HEK293 (cell line): Measurements from ENCODE around the gene NFE2L1.

Experiments used
- KLF9 ChIP-seq: fragments of 450-650 bp; formaldehyde crosslinking; IDR thresholded peaks from 2 replicates; pipeline ENCODE4 v1.5.1; 2016; ENCODE audit warnings: missing biosample characterization, missing genetic modification characterization, low read depth
- YY1 ChIP-seq: fragments of 450-650 bp; formaldehyde crosslinking; IDR thresholded peaks from 2 replicates; pipeline ENCODE4 v1.5.1; 2018; ENCODE audit warnings: missing biosample characterization, missing genetic modification characterization
- ZFP37 ChIP-seq: fragments of 450-650 bp; formaldehyde crosslinking; IDR thresholded peaks from 2 replicates; pipeline ENCODE4 v1.5.1; 2016; ENCODE audit warnings: missing biosample characterization, missing genetic modification characterization
- ZFP69B ChIP-seq: fragments of 450-650 bp; formaldehyde crosslinking; IDR thresholded peaks from 2 replicates; pipeline ENCODE4 v1.5.1; 2016; ENCODE audit warnings: missing biosample characterization, missing genetic modification characterization
- ZNF174 ChIP-seq: fragments of 450-650 bp; formaldehyde crosslinking; IDR thresholded peaks from 2 replicates; pipeline ENCODE4 v1.5.0; 2017; ENCODE audit warnings: missing biosample characterization, mild to moderate bottlenecking, missing genetic modification characterization
- ZNF211 ChIP-seq: fragments of 450-650 bp; formaldehyde crosslinking; IDR thresholded peaks from 2 replicates; pipeline ENCODE4 v1.5.1; 2016; ENCODE audit warnings: low read depth, missing biosample characterization, missing genetic modification characterization
- ZNF341 ChIP-seq: fragments of 450-650 bp; formaldehyde crosslinking; IDR thresholded peaks from 2 replicates; pipeline ENCODE4; 2016; ENCODE audit warnings: low read depth, missing biosample characterization, missing genetic modification characterization
- ZNF830 ChIP-seq: fragments of 450-650 bp; IDR thresholded peaks from 2 replicates; pipeline ENCODE4 v1.5.0; 2018; ENCODE audit warnings: missing biosample characterization, missing genetic modification characterization, low read depth, mild to moderate bottlenecking, moderate library complexity
- TF ChIP-seq, protein P1 (sequence below): fragments of 450-650 bp; formaldehyde crosslinking; IDR thresholded peaks from 2 replicates; pipeline ENCODE4 v1.5.1; 2016; ENCODE audit warnings: missing biosample characterization, missing genetic modification characterization
- TF ChIP-seq, protein P2 (sequence below): fragments of 450-650 bp; formaldehyde crosslinking; IDR thresholded peaks from 2 replicates; pipeline ENCODE4 v1.5.1; 2016; ENCODE audit warnings: missing biosample characterization, missing genetic modification characterization

DNA sequence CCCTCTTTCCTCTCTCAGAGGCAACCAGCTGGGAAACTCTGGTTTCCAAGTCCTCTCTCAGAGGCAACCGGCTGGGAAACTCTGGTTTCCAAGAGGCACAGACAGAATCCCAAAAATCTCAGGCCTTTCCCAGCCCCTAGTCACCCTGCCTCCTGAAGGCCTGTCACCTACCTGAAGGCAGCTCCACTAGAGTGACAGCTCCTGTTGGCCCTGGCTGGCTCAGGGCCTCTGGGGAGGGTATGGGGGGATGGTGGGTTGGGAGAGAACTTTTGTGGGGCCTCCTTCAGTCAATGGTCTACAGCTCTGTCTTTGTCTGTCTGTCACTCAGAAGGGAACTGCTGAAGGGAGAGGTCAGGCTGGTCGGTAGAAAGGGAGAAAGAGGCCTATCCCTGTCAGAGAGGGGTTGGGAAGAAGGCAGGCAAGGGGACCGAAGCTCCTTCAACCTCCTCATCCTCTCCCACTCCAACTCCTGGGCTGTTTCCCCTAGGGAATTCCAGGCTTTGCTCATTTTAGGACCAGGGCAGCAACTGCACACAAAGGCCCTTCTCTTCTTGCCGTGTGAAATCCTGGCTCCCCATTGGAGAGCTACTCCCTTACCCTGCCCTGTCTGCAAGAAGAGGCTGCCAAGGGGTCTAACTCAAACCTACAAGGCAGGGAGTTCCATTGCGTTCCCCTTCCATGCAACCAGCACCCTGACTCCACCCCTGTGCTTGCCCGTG, 34.1 kb upstream of the NFE2L1 start:
- TF ChIP-seq, protein P1, sequence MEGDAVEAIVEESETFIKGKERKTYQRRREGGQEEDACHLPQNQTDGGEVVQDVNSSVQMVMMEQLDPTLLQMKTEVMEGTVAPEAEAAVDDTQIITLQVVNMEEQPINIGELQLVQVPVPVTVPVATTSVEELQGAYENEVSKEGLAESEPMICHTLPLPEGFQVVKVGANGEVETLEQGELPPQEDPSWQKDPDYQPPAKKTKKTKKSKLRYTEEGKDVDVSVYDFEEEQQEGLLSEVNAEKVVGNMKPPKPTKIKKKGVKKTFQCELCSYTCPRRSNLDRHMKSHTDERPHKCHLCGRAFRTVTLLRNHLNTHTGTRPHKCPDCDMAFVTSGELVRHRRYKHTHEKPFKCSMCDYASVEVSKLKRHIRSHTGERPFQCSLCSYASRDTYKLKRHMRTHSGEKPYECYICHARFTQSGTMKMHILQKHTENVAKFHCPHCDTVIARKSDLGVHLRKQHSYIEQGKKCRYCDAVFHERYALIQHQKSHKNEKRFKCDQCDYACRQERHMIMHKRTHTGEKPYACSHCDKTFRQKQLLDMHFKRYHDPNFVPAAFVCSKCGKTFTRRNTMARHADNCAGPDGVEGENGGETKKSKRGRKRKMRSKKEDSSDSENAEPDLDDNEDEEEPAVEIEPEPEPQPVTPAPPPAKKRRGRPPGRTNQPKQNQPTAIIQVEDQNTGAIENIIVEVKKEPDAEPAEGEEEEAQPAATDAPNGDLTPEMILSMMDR (tag by site-specific recombination), result no peak
- TF ChIP-seq ZFP37 (tag by site-specific recombination) (no peak), YY1 (tag by site-specific recombination) (no peak), KLF9 (tag by site-specific recombination) (no peak), ZFP69B (tag by site-specific recombination) (no peak), ZNF341 (no peak), ZNF174 (tag by site-specific recombination) (no peak), ZNF211 (tag by site-specific recombination) (no peak), ZNF830 (tag by site-specific recombination) (no peak)
- TF ChIP-seq, protein P2, sequence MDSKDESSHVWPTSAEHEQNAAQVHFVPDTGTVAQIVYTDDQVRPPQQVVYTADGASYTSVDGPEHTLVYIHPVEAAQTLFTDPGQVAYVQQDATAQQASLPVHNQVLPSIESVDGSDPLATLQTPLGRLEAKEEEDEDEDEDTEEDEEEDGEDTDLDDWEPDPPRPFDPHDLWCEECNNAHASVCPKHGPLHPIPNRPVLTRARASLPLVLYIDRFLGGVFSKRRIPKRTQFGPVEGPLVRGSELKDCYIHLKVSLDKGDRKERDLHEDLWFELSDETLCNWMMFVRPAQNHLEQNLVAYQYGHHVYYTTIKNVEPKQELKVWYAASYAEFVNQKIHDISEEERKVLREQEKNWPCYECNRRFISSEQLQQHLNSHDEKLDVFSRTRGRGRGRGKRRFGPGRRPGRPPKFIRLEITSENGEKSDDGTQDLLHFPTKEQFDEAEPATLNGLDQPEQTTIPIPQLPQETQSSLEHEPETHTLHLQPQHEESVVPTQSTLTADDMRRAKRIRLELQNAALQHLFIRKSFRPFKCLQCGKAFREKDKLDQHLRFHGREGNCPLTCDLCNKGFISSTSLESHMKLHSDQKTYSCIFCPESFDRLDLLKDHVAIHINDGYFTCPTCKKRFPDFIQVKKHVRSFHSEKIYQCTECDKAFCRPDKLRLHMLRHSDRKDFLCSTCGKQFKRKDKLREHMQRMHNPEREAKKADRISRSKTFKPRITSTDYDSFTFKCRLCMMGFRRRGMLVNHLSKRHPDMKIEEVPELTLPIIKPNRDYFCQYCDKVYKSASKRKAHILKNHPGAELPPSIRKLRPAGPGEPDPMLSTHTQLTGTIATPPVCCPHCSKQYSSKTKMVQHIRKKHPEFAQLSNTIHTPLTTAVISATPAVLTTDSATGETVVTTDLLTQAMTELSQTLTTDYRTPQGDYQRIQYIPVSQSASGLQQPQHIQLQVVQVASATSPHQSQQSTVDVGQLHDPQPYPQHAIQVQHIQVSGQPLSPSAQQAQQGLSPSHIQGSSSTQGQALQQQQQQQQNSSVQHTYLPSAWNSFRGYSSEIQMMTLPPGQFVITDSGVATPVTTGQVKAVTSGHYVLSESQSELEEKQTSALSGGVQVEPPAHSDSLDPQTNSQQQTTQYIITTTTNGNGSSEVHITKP (tag by site-specific recombination), result no peak
